ENCODE measurements around the gene STOX2.

- TF ChIP-seq CTCF (IDR thresholded peaks at IDR 0.05): no peak
- no peak for TF ChIP-seq POLR2A (IDR thresholded peaks at IDR 0.05)
Observed at GRCh38 chr4:184012937-184013336, 107.8 kb downstream of the STOX2 start.
